GM19452 (cell line): ENCODE results near the gene GAPVD1.
"Not testable (repeated sequence)": the region's sequence is repeated elsewhere in the genome, so short reads cannot be mapped to it uniquely, and the experiment has no call there.

Source experiments
- ATAC-seq: cut with Tn5 transposase; IDR thresholded peaks from one replicate; pipeline ENCODE4 v1.9.1; 2021; ENCODE audit not compliant: unreplicated experiment

GAPVD1 gene

DNA sequence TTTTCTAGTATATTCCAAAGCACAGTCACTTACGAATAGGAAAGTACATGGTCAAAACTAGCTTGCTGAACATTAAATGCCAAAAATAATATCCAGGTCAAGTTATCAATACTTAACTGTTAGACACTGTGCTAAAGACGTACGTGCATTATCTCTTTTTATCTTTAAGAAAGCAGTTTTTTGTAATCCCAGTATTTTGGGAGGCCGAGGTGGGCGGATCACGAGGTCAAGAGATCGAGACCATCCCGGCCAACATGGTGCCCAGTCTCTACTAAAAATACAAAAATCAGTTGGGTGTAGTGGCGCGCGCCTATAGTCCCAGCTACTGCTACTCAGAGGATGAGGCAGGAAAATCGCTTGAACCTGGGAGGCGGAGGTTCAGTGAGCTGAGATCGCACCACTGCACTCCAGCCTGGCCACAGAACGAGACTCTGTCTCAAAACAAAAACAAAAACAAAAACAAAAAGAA lies 17.8 kb upstream of the GAPVD1 start:
- no peak for ATAC-seq

DNA sequence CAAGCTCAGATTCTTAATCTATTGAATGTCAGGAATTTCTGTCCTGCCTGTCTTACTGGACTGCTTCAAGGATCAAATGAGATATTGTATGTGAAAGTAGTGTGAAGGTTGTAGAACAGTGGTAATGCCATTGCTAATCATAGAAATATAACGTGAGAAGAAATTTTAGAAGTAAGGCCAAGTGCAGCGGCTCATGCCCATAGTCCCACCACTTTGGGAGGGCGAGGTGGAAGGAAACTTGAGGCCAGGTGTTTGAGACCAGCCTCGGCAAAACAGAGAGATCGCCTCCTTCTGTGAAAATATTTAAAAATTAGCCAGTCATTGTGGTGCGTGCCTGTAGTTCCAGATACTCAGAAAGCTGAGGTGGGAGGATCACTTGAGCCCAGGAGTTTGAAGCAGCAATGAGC lies 15.4 kb upstream of the GAPVD1 start:
- no peak for ATAC-seq

DNA sequence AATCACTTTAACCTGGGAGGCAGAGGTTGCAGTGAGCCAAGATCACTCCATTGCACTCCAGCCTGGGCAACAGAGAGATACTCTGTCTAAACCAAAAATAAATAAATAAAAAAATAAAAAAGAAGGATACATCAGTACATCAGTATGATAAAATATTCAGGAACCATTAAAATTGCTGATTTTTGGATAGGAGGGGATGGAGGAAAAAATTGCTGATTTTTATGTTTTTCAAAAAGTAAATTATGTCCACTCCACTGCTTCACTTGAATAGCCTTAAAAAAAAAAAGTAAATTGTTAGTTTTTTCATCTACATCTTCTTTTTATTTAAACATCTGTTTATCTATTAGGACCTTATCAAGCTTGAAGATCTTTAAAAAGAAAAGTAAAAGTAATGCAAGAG lies 7.4 kb upstream of the GAPVD1 start:
- ATAC-seq, result no peak

DNA sequence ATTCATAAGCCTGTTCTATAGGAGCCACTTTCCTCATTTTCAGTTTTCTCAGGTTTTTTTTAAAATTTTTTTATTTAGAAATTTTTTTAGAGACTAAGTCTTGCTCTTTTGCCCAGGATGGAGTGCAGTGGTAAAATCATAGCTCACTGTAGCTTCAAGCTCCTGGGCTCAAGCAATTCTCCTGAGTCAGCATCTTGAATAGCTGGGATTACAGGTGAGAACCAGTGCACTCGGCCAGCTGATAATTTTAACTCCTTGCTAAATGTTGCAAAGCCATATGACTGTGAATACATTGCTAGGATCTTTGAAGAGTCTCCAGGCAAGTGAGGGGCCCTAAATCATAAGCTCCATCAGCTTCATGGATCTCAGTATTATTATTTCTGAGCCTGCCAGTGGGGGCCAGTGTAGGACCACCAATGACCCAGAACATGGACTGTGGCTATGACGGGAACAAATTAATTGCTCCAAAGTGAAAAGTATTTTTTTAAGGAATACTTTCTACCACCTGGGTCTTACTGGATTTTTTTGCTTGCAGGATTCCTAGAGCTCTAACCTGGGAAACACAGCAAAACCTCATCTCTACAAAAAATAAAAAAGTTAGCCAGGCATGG lies 5.7 kb upstream of the GAPVD1 start:
- ATAC-seq, result no peak

DNA sequence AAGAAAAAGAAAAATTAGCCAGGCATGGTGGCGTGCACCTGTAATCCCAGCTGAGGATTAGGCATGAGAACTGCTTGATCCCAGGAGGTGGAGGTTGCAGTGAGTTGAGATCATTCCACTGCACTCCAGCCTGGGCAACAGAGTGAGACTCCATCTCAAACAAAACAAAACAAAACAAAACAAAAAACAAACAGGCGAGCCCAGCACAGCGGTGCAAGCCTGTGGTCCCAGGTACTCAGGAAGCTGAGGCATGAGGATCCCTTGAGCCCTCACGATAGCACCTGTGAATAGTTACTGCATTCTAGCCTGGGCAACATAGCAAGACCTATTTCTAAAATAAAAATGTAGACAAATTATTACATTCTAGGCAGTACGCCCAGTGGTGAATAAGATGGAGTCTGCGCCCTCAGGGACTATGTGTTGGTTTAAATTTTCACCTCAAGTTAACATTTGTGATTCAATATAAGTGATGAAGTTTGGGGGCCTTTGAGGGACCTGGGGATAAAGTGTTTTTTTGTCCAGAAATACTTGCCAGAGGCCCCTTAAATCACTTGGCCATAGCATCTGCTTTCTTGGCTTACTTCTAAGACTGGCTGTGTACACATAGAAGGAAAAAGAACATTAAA lies 3.4 kb upstream of the GAPVD1 start:
- no peak for ATAC-seq

DNA sequence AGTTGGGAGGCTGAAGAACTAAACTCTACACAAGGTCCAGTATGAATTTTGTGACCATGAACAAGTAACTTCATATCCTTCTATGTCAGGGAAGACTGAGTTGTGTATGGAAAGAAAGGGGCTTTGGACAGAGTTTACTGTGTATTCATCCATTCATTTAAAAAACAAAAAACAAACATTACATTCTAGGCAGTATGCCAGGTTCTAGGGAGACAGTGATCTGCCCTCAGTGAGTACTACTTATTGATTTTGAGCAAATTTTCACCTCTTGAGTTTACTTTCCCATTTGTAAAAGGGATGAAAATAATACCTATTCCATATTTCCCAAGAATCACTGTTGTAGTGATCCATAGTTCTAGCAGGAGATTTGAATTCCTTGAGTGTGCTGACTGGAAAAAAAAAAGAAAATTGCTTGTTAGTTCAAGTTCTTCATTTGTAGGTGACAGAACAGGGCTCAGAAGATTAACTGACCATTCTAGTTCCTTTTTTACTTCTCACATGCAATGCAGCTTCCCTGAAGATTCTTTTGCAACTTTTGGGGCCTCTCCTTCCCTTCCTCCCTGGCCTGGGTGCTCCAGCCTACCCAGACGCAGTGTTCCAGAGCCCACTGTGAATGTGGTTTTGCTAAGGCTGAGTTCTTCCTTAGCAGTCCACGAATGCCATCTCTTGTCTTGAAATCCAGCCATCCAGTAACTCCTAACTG lies 2.6 kb upstream of the GAPVD1 start:
- no peak for ATAC-seq

DNA sequence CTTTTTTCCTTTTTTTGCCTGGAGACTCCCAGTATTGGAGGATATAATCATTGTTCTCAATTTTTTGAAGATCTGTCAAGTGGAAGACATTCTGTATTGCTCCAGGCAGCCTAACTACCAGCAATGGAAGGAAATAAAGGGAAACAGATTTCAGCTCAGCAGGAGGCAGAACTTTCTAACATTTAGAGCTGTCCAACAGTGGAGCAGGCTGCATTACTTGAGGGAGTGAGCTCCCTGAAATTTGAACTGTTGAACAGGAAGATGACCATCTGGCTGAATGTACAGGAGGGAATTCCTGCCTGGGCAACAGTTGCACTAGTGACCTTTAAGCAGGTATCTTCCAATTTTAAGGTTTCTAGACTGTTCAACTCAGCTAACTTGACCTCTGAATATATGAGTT lies 1.1 kb upstream of the GAPVD1 start:
- no peak for ATAC-seq

DNA sequence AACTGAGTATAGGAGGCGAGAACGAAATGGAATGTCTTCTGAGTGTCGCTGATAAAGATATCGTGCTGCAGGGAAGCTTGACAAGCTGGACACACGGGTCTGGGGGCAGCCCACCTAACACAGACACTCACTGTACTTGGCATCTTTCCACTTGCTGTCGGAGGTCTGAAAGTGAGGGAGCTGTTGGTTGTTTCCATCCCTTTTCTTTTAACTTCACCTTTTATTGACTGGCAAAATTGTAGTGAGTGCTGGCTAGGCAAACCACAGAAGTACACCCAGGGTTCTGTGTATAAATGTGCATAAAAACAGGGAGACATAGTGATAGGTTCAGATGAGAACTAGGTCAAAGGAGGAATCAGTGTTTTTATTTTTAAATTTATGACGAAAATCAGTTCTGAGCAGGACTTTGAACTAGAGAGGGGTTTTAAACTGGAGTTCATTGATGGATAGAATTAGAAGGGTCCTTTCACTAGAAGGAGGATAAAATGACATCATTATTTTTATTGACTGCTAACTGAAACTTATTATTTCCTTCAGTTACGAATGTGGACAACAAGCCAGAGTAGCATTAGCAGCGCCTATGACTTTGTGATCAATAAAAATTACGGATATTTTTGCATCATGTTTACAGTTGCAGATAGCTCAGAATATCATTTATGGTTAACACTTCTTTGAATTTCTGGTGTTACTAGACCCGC lies 817 bp downstream of the GAPVD1 start:
- no peak for ATAC-seq

DNA sequence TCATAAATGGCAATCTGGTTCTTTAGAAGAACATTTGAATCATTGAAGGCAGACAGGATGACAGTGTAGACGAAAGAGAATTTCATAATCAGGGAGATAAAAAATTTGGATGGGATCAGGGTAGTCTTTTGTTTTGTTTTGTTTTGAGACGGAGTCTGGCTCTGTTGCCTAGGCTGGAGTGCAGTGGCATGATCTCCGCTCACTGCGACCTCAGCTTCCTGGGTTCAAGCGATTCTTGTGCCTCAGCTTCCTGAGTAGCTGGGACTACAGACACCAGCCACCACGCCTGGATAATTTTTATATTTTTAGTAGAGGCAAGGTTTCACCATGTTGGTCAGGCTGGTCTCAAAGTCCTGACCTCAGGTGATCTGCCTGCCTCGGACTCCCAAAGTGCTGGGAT lies 2.4 kb downstream of the GAPVD1 start:
- not testable (repeated sequence) for ATAC-seq

DNA sequence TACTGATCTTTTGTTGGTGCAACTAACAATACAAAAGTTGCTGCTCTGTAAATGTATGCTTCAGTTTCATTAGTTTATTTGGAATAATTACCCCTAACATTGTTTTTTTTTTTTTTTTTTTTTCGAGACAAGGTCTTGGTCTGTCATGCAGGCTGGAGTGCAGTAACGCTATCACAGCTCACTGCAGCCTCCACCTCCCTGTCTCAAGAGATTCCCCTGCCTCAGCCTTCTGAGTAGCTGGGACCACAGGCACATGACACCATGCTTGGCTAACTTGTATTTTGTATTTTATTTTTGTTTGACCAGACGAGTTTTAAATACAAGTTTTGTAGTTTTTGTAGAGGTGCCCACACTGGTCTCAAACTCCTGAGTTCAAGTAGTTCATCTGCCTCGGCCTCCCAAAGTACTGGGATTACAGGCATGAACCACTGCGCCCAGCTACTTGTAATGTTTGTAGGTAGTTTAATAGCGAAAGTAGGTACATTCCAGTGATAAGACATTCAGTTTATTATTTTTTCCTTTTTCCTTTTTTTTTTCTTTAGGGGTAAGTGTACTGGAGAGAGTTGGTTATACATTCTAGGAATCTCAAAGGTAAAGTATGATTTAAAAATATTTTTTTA lies 6.9 kb downstream of the GAPVD1 start:
- no peak for ATAC-seq

DNA sequence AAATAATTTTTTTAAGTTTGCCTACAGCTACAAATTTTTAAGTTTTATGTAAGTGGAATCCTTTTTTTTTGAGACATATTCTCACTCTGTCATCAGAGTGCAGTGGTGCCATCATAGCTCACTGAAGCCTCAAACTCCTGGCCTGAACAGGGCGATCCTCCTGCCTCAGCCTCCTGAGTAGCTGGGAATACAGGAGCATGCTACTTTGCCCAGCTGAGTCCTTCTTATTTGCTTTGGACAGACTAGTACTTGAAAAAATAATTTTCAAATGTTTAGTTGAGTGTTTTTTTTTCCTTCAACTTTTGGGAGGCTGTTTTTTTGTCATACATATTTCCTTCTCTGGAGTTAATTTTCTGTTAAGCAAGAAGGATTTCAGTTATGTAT lies 7.4 kb downstream of the GAPVD1 start:
- ATAC-seq, result no peak

DNA sequence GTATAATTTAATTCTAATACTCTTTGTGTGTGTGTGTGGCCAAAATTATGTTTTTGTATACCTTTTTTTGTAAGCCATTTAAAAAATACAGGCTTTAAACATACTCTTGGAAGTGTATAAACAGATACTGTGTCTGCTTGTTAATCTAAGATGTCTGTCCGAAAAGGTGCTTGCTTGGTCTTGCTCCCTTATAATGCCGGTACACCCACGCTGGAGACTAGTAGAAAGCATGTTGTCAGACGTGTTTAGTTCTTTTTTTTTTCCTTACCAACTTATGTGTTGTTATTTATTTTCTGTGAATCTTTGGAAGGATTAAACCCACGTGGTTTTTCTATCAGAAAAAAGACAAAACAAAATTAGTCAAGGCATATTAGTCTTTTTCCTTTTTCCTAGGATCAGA lies 9.5 kb downstream of the GAPVD1 start:
- no peak for ATAC-seq

DNA sequence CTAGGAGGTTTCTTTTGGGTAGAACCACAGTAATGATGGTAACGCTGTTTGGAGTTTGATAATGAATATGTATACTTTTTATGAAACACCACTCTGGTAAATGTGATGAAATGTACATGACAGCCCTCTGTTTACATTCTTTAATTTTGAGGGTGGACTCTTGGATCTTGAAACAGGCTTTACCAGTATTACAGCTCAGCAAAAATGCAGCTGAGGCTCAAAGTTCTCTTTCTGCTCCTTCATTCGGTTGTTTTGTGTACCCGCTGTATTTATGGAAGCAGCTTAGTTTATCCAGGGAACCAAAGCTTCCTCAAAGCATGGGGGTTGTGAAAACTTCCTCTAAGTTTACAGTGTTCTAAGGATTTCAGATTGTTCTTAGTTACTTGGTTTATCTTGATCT lies 11.1 kb downstream of the GAPVD1 start:
- no peak for ATAC-seq

DNA sequence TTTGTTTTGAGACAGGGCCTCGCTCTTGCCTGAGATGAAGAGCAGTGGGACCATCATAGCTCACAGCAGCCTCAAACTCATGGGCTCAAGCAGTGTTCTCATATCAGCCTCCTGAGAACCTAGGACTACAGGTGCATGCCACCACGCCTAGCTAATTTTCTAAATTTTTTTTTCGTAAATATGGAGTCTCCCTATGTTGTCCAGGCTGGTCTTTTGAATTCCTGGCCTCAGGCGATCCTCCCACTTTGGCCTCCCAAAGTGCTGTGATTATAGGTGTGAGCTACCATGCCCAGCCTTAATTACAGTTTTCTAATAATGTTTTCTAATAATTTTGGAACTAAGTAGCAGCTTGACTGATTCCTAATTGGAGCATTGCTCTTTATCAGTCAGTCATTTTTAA lies 15.1 kb downstream of the GAPVD1 start:
- no peak for ATAC-seq

DNA sequence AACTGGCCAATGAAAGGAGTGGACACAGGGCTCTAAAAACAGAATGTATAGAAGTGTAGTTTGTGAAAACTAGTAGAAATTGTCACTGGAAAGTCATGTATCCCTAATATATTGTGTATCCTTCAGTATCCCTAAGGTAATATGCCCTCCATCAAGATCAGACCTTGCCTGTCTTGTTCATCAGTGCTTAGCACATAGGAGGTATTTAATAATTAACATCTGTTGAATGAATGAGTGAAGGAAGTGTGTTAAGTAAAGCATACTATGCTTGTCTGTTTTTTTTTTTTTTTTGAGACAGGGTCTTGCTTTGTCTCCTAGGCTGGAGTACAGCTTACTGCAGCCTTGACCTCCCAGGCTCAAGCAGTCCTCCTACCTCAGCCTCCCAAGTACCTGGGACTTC lies 15.8 kb downstream of the GAPVD1 start:
- ATAC-seq, result no peak

DNA sequence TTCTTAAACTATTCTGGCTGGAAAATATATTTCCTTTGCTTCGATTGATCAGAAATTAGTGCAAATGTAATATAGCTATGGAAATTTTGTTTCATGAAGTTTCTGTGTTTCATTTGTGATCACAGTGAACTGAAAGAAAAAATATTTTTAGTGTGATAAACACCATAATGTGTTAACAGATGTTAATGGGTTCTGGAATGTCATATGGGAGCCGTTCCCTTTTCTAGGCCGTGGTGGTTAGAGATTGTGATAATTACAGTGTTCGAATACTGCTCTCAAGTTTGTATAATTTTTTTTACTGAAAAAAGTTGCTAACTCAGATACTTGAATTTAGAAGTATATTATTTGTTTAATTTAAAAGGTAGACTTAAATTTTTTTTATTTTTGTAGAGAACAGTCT lies 19.3 kb downstream of the GAPVD1 start:
- ATAC-seq, result no peak

DNA sequence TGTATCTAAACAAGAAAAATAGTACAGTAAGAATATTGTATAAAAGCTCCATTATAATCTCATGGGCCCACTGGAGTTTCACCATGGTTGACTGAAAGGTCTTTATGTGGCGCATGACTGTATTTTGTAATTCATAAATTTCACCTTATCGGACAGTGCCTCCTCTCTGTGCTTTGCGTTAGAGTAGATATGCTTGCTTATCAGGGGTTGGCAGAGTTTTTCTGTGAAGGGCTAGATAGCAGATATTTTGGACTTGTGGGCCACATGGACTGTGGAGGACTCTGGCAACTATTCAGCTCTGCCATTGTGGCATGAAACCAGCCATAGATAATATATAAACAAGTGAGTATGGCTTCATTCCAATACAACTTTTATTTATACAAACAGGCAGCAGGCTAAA lies 23.2 kb downstream of the GAPVD1 start:
- no peak for ATAC-seq

DNA sequence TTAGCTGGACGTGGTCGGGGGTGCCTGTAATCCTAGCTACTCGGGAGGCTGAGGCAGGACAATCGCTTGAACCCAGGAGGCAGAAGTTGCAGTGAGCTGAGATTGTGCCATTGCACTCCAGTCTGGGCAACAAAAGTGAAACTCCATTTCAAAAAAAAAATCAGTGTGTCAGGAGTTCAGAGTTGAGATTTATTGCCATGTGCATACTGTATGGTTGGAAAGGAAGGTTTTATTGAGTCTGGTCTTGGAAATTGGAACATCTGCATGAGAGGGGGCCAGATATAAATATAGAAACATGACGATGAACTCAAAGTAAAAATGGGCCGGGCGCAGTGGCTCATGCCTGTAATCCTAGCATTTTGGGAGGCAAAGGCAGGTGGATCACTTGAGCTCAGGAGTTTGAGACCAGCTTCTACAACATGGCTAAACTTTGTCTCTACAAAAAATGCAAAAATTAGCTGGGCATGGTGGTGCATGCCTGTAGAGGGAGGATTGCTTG lies 25.4 kb downstream of the GAPVD1 start:
- ATAC-seq, result not testable (repeated sequence)

DNA sequence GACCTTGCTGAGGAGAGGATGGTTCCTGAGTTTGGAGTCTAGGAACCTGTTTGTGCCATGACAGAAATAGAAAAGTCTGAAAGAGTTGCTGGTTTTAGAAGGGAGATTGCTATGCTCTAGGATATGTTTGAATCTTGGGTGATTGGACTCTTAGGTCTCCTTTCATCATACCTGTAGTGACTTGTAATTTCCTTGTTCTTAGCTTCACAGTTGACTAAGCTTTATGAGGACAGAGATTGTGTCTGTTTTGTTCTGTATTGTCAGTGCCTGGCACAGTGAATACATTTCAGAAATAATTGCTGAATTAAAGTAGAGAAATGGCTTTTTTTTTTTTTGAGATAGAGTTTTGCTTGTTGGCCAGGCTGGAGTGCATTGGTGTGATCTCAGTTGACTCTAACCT lies 31.5 kb downstream of the GAPVD1 start:
- ATAC-seq, result no peak

DNA sequence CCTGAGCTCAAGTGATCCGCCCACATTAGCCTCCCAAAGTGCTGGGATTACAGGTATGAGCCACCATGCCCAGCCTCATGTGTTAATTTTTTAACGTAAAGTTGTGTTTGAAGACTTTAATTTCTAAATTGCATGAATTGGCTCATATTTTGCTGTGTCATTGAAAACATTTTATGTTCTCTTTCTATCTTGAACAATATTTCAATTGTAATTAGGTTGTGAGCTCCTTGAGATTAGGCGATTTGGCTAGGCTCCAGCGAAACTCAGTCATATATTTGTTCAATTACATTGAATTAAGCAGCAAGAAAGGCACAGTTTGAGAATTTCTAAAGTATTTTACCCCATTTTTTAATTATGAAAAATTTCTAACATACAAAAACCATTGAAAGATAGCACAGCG lies 34.0 kb downstream of the GAPVD1 start:
- no peak for ATAC-seq

DNA sequence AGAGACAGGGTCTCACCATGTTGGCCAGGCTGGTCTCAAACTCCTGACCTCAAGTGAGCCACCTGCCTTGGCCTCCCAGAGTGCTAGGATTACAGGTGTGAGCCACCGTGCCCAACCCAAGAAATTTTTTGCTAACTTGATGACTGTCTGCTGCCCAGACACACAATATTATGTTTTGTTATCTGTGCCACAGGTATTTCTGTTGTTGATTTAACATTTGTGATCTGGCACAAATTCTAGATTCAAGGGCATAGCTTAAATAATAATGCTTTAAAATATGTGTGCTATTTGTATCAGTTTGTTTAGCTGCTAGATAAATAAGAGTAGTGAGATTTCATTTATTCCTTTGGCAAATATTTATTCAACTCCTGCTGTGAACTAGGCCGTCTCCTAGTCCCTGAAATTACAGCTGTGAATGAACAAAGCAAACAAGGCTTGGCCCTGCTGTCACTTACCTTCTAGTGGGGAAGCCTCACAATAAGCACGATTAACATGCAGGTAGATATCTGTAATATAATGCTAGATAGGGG lies 35.3 kb downstream of the GAPVD1 start:
- no peak for ATAC-seq
